HG03565 (cell line): Measurements from ENCODE around the gene GTF2H2C.
"Not testable (repeated sequence)": the region's sequence is repeated elsewhere in the genome, so short reads cannot be mapped to it uniquely, and the experiment has no call there.

ENCODE experiments used
- ATAC-seq: cut with Tn5 transposase; IDR thresholded peaks from one replicate; pipeline ENCODE4 v1.9.1; 2021; ENCODE audit warnings: mild to moderate bottlenecking, moderate library complexity; ENCODE audit not compliant: unreplicated experiment

GTF2H2C gene

GRCh38 chr5:69559908-69560330 lies at the start of gene GTF2H2C:
GTF2H2C (plus strand) TSS chr5:69560191; CDS start chr5:69565133, 4,942 bp downstream.
- ATAC-seq, result peak; percentile 96

GRCh38 chr5:69510694-69511093 lies 49.3 kb upstream of the GTF2H2C start:
- no peak for ATAC-seq

GRCh38 chr5:69512740-69513260 lies 47.2 kb upstream of the GTF2H2C start:
- no peak for ATAC-seq

- not testable (repeated sequence) for ATAC-seq
Observed at GRCh38 chr5:69515570-69515969, 44.4 kb upstream of the GTF2H2C start.

- no peak for ATAC-seq
Observed at GRCh38 chr5:69516769-69517168, 43.2 kb upstream of the GTF2H2C start.

GRCh38 chr5:69517763-69518212 lies 42.2 kb upstream of the GTF2H2C start:
- no peak for ATAC-seq

GRCh38 chr5:69519285-69519684 lies 40.7 kb upstream of the GTF2H2C start:
- ATAC-seq, result no peak

- ATAC-seq, result no peak
Observed at GRCh38 chr5:69522035-69522434, 38.0 kb upstream of the GTF2H2C start.

GRCh38 chr5:69525490-69525889 lies 34.5 kb upstream of the GTF2H2C start:
- no peak for ATAC-seq

GRCh38 chr5:69526660-69527059 lies 33.3 kb upstream of the GTF2H2C start:
- no peak for ATAC-seq

- ATAC-seq, result no peak
Observed at GRCh38 chr5:69527128-69527770, 32.7 kb upstream of the GTF2H2C start.

GRCh38 chr5:69528035-69528434 lies 32.0 kb upstream of the GTF2H2C start:
- ATAC-seq, result no peak

- ATAC-seq, result no peak
Observed at GRCh38 chr5:69528609-69529008, 31.4 kb upstream of the GTF2H2C start.

- no peak for ATAC-seq
Observed at GRCh38 chr5:69530561-69531405, 29.2 kb upstream of the GTF2H2C start.

- no peak for ATAC-seq
Observed at GRCh38 chr5:69531406-69531801, 28.6 kb upstream of the GTF2H2C start.

- not testable (repeated sequence) for ATAC-seq
Observed at GRCh38 chr5:69537911-69538310, 22.1 kb upstream of the GTF2H2C start.

GRCh38 chr5:69538735-69539134 lies 21.3 kb upstream of the GTF2H2C start:
- not testable (repeated sequence) for ATAC-seq

GRCh38 chr5:69541347-69541746 lies 18.6 kb upstream of the GTF2H2C start:
- ATAC-seq, result not testable (repeated sequence)

GRCh38 chr5:69542838-69543618 lies 17.0 kb upstream of the GTF2H2C start:
- not testable (repeated sequence) for ATAC-seq

- ATAC-seq, result not testable (repeated sequence)
Observed at GRCh38 chr5:69544602-69545001, 15.4 kb upstream of the GTF2H2C start.
